Activated naive CD4-positive, alpha-beta T cell treated with anti-CD3 and anti-CD28 coated beads, Interleukin-2, amount 50 U/mL, for 72 hours (primary cell): ENCODE results near the gene TMEM30A. TPM values are rescaled to one million over a fixed set of nuclear protein-coding genes. Genes with fewer than 3 reads are reported as not detected.

Experiments used
- total RNA-seq, 2 donors: library from RNA; stranded (reverse); gene quantifications; one replicate each; pipeline ENCODE4 v1.2.3, GENCODE V29; 2022

The TMEM30A gene
- total RNA-seq, 2 donors from 2014 or later, result 52.3 to 228 TPM

Other genes with a start within 250 kb of the TMEM30A start
- under 1 TPM in 1 of 2 donors, not detected in 1; 0.06 TPM for gene COL12A1, start 78.7 kb downstream of the TMEM30A start, total RNA-seq
- 100 to 1,000 TPM; 362 to 486 TPM for gene COX7A2, start 41.0 kb downstream of the TMEM30A start, total RNA-seq
- gene FILIP1, start 209.0 kb upstream of the TMEM30A start, total RNA-seq, result not detected